HG02571 (cell line): ENCODE results near the gene STXBP2.
"Not testable (repeated sequence)": the region's sequence is repeated elsewhere in the genome, so short reads cannot be mapped to it uniquely, and the experiment has no call there.

Source experiments
- ATAC-seq: cut with Tn5 transposase; IDR thresholded peaks from one replicate; pipeline ENCODE4 v1.9.1; 2021; ENCODE audit warnings: mild to moderate bottlenecking, moderate library complexity; ENCODE audit not compliant: unreplicated experiment

STXBP2 gene

DNA sequence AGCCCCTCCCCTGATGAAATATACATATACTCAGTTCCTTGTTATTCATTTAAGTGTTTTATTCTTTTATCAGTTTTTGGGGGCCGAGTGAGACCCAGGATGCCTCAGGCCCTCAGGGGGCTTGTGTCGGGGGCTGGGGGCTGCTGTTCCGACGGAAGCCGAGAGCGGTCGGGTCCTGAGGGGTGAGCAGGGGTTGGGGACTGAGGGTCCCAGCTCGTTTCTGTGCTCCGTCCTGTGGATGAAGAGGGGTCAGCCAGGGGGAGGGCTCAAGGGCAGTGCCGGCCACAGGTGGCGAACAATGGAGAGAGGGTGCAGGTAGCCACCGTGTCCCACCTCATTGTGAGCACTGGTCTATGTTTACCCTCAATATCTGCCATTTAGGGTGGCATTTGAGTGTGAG lies 5.3 kb upstream of the STXBP2 start:
- no peak for ATAC-seq

DNA sequence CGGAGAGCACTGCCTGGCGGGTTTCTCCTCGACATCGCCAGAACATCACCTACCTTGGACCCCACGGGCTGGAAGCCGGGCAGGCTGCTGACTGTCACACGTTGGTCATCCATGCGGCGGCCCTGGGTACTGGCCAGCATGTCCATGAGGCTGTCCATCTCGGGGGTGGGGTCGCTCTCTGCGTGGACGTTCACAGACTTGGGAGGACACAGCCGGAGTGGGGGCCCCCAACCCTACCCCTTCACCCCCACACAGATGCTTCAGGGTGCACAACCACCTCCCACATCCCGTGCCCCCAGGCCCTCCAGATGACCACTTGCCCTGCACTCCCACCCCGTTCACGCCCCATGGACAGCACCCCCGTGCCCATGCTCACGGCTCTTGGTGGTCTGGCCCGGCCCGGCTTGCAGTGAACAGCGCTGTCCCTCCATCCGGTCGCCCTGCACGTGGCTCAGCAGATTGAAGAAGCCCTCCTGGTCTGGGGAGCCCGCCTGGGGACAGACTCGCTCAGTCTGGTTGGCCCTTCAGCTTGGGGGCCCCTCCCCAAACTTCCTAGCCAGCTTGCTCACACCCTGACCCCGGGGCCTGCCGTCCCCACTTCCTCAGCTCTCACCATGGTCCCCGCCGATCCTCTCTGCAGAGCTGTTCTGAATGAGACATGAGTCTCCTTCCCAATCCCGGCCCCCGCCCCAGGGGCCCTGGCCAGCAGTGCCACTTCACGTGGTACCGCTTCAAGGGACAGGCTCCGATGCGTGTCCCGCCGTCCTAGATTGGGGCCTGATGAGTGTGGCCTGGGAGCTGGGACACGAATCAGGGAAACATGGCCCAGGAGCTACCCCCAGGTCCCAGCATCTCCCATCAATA lies 4.3 kb upstream of the STXBP2 start:
- no peak for ATAC-seq

GRCh38 chr19:7633698-7634097 lies 3.2 kb upstream of the STXBP2 start, which contains the start of gene PCP2:
Gene PCP2, minus strand, starts transcription at chr19:7633719. Its CDS starts 262 bp downstream, at chr19:7633457.
- ATAC-seq, result no peak

GRCh38 chr19:7635670-7636069 lies 1.2 kb upstream of the STXBP2 start:
- no peak for ATAC-seq

DNA sequence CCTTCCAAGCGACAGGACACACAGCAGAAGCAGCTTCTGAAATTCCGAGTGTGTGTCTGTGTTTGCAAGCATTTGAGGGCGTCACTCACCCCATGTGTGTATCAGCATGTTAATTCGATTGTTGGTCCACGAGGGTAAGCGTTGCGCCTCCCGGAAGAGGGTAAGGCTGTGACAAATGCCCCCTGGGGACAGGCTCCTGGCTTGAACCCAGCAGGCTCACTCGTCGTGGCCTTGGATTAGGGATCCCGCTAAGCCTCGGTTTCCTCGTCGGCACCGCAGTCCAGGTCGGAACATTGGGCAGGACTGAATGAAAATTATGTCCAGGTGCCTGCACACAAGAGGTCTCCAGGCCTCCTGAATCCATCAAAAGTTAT lies 606 bp upstream of the STXBP2 start:
- ATAC-seq, result no peak

DNA sequence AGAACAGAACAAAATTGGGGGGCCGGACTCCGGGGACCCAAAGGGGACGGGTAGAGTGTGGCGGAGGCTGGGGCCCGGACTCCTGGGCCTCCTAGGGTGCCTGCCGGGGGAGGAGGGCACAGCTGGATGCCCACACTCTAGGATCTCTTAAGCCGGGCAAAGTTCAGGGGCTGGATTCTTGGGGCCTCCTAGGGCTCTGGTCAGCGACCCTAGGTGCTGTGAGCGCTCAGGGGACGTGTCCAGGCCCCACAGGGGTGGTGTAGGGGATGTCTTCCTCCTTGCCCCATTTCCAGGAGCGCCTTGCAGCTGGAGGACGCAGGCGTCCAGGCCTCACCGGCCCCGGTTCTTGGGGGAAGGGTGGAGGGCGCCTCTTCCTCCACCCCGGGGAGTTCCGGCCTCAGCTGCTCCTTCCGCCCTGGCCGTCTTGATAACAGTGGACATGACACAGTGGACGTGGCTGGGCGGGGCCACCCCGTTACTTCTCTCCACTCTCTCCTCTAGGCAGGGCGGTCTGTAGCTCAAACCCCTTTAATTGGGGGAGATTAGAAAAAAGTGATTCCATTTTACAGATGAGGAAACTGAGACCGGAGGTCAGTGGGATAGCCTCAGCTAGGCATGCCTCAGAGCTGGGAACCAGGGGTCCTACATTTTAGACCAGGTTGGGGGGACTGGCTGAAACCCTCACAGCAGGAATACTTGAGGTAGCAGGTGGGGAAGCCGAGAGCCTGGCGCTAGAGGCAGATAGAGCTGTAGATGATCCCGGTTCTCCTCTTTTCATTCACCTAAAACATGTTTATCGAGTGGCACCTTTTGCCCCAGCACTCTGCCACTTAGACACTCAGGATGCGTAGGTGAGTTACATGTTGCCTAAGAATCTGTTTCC lies 705 bp downstream of the STXBP2 start:
- no peak for ATAC-seq

- ATAC-seq, result no peak
Measured at GRCh38 chr19:7638802-7639465, 2.0 kb downstream of the STXBP2 start.

DNA sequence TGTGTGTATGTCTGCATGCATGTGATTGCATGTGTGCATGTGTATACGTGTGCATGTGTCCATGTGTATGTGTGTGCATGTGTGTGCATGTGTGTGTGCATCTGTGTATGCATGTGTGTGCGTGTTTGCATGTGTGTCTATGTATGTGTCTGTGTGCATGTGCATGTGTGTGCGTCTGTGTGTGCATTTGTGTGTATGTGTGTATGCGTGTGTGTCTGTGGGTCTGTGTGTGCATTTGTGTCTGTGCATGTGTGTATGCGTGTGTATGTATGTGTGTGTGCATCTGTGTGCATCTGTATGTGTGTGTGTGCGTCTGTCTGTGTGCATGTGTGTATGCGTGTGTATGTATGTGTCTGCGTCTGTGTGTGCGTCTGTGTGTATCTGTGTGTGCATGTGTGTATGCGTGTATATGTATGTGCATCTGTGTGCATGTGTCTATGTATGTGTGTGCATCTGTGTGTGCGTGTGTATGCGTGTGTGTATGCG lies 3.0 kb downstream of the STXBP2 start:
- no peak for ATAC-seq

DNA sequence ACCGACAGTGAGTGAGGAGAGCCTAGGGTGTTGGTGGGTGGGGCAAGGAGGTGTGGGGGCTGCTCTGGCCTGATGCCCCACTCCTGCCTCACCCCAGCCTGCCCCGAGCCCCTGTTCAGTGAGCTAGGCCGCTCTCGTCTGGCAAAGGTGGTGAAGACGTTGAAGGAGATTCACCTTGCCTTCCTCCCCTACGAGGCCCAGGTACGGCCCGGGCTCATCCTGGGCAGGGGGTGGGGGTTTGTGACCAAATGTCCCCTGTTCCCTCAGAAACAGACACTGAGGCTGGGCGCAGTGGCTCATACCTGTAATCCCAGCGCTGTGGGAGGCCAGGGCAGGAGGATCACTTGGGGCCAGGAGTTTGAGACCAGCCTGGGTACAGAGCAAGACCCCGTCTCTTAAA lies 3.9 kb downstream of the STXBP2 start:
- ATAC-seq, result no peak

DNA sequence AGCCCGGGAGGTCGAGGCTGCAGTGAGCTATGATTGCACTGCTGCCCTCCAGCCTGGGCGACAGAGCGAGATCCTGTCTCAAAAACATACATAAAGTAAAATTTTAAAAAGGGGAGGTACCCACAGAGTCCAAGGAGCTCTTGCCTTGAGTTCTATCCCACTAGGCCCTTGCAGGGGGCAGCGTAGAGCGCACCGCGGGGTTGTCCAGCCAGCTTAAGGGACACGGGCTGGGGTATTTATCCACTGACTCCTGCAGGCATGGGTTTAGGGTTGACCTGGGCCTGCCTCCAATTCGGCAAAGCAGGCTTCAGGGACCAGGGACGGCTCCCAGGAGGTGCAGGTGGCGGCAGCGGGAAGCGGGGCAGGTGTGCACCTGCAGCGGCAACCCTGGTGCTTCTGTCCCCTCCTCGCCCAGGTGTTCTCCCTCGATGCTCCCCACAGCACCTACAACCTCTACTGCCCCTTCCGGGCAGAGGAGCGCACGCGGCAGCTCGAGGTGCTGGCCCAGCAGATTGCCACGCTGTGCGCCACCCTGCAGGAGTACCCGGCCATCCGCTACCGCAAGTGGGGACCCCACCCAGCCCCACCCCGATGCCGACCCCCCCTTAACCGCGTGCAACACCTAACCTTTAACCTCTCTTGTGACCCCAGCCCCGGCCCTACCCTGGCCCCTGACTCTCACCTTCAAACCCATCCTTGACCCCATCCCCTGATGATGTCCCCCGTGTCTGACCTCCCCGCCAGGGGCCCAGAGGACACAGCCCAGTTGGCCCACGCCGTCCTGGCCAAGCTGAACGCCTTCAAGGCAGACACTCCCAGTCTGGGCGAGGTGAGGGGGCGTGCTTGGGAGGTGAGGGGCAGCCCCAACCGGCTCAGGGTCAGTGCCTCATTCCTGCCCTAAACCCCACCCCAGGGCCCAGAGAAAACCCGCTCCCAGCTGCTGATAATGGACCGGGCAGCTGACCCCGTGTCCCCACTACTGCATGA lies 4.7 kb downstream of the STXBP2 start:
- ATAC-seq, result no peak

DNA sequence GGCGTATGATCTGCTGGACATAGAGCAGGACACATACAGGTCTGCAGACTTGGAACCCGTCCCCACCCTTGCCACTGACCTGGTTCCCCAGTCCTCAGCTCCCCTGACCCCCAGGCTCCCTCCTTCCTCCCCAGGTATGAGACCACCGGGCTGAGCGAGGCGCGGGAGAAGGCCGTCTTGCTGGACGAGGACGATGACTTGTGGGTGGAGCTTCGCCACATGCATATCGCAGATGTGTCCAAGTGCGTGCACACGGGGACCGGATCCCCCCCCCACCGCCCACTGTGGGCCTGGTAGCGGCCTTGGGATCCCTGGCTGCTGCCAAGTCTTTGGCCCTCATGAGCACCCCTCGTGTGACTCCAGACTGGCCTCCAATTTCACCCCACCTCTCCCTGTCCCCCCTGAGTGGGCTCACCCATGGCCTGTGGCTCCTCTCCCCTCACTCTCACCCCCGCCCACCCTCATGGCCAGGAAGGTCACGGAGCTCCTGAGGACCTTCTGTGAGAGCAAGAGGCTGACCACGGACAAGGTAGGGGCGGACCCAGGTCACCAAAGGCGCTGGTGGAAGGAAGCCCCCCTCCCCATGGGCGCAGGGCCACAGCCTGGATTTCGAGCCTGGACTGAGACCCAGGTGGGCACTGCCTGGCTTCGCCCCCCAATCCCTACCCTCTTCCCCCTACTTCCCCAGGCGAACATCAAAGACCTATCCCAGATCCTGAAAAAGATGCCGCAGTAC lies 5.6 kb downstream of the STXBP2 start:
- no peak for ATAC-seq

GRCh38 chr19:7643031-7643415 lies 6.1 kb downstream of the STXBP2 start:
- no peak for ATAC-seq

DNA sequence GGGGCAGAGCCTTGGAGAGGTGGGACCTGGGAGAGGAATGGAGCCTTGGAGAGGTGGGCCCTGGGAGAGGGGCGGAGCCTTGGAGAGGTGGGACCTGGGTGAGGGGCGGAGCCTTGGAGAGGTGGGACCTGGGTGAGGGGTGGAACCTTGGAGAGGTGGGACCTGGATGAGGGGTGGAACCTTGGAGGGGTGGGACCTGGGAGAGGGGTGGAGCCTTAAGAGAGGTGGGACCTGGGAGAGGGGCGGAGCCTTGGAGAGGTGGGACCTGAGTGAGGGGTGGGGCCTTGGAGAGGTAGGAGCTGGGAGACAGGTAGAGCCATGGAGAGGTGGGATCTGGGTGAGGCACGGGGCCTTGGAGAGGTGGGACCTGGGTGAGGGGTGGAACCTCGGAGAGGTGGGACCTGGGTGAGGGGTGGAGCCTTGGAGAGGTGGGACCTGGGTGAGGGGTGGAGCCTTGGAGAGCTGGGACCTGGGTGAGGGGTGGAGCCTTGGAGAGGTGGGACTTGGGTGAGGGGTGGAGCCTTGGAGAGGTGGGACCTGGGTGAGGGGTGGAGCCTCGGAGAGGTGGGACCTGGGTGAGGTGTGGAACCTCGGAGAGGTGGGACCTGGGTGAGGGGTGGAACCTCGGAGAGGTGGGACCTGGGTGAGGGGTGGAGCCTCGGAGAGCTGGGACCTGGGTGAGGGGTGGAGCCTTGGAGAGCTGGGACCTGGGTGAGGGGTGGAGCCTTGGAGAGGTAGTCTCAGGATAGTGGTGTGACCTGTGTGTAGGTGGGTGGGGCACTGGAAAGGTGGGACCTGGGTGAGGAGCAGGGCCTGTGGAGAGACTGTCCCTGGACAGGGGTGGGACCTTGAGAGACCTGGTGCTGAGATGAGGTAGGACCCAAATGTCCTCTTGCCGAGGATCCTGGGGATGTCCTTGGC lies 7.0 kb downstream of the STXBP2 start:
- not testable (repeated sequence) for ATAC-seq

DNA sequence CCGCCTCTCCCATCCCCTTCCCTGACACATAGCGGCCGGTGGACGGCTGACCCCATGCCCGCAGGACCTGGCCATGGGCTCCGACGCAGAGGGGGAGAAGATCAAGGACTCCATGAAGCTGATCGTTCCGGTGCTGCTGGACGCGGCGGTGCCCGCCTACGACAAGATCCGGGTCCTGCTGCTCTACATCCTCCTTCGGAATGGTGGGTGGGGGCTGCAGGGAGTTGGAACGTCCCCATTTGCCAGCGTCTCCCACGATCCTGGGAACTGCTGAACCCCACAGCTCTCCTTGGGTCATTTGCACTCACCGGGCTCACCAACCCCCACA lies 7.6 kb downstream of the STXBP2 start:
- no peak for ATAC-seq

DNA sequence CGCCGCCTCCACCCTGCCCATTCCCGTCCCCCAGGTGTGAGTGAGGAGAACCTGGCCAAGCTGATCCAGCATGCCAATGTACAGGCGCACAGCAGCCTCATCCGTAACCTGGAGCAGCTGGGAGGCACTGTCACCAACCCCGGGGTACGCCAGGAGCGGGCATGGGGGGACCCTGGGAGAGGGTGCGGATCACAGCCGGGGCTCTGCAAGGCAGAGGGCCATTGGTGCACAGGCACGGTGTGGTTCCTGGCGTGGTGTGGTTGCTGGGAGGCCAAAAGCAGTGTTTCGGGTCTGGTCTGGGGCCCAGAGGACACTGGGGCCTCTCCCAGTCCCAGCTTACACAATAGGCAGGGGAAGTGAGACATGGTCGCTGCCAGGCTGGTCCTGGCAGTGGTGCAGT lies 8.3 kb downstream of the STXBP2 start:
- ATAC-seq, result no peak

- no peak for ATAC-seq
Measured at GRCh38 chr19:7645656-7646425, 8.9 kb downstream of the STXBP2 start.

GRCh38 chr19:7646426-7646700 lies 9.5 kb downstream of the STXBP2 start:
- no peak for ATAC-seq

DNA sequence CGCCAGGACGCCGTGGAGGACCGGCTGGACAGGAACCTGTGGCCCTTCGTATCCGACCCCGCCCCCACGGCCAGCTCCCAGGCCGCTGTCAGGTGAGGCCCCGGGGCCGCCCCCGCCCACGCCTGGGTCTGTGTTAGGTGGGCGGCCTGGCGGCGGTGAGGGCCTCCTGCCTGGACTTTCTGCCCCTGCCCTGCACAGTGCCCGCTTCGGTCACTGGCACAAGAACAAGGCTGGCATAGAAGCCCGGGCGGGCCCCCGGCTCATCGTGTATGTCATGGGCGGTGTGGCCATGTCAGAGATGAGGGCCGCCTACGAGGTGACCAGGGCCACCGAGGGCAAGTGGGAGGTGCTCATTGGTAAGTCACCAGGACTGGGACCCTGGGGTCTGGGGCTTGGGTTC lies 10.2 kb downstream of the STXBP2 start:
- ATAC-seq, result no peak
